ENCODE measurements around the gene SPOCK1. TPM values are rescaled to one million over a fixed set of nuclear protein-coding genes. Genes with fewer than 3 reads are reported as not detected.

Gene SPOCK1
- total and polyA plus RNA-seq, 2 of the 13 experiments (the other 11 are each of a cell fraction or from before 2014, with no cell fraction given), result 0.18 to 0.29 TPM

DNA sequence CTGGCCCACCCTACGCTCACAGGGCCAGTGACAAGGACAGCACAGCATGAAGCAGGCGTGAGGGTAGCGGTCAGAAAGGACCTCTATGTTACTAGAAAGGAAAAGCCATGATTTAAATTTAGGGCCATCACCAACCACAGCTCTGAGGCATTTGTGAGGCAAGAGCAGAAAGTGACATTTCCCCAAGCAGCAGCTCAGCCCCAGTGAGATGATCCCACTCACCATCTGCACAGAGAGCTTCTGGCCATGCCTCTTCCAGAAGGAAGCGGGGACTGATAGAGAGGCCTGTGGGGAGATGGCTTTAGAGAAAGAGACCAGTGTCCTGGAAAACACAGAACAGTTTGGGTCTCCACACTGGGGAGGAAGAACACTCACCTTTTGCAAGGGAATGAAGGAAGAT, 413.9 kb downstream of the SPOCK1 start (continued):
- TF ChIP-seq, protein P1, sequence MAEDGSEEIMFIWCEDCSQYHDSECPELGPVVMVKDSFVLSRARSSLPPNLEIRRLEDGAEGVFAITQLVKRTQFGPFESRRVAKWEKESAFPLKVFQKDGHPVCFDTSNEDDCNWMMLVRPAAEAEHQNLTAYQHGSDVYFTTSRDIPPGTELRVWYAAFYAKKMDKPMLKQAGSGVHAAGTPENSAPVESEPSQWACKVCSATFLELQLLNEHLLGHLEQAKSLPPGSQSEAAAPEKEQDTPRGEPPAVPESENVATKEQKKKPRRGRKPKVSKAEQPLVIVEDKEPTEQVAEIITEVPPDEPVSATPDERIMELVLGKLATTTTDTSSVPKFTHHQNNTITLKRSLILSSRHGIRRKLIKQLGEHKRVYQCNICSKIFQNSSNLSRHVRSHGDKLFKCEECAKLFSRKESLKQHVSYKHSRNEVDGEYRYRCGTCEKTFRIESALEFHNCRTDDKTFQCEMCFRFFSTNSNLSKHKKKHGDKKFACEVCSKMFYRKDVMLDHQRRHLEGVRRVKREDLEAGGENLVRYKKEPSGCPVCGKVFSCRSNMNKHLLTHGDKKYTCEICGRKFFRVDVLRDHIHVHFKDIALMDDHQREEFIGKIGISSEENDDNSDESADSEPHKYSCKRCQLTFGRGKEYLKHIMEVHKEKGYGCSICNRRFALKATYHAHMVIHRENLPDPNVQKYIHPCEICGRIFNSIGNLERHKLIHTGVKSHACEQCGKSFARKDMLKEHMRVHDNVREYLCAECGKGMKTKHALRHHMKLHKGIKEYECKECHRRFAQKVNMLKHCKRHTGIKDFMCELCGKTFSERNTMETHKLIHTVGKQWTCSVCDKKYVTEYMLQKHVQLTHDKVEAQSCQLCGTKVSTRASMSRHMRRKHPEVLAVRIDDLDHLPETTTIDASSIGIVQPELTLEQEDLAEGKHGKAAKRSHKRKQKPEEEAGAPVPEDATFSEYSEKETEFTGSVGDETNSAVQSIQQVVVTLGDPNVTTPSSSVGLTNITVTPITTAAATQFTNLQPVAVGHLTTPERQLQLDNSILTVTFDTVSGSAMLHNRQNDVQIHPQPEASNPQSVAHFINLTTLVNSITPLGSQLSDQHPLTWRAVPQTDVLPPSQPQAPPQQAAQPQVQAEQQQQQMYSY (CRISPR knock-in tag; IDR thresholded peaks at IDR 0.05), result no peak
- no peak for TF ChIP-seq ATM (IDR thresholded peaks at IDR 0.05; ENCODE audit: borderline replicate concordance)

DNA sequence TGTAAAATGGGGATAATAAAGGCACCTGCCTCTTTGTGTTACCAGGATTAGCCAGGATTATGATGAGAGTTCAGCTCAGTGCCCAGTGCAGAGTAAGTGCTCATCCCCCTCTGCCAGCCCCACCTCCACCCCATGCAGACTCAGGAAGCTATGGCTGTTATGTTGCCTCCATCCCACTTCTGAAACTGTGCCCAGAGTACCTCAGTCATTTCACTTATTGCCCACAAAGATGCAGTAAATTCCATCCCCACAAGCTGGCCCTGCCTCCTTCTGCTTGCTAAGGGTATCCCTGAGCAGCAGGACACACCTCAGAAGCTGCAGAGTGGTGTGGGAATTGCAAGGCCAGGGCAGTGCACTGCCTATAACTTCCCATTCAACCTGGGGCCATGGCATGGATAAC, 415.1 kb downstream of the SPOCK1 start:
- ChIA-PET CTCF (ENCODE audit: low intra/inter-chr PET ratio, low total read pairs) (no interaction called here), POLR2A (no interaction called here)
- no peaks in the 10 kb centered on the region for H3K9me3 ChIP-seq (ENCODE audit: low read length)
- intact Hi-C loops (cut with micrococcal nuclease; ENCODE audit: unreplicated experiment) (no loop called here), in situ Hi-C loops (cut with HindIII; ENCODE audit: extremely low pct_ligation_motif_present, low pct_unique_long_range_greater_than_20kb) (no loop called here)
- no peak overlapping the region for H3K4me2 ChIP-seq (ENCODE audit: low read depth, low read length)
- no peak for DNase-seq (ENCODE audit: low spot score)
- no peaks in the 10 kb centered on the region for H3K36me3 ChIP-seq (replicated peaks in 1 of 2; ENCODE audit: control insufficient read depth in 1 of 2, insufficient read depth in 2 of 2, low read length in 2 of 2)
- H2AFZ ChIP-seq (ENCODE audit: low read length), result no peak overlapping the region
- H4K20me1 ChIP-seq (ENCODE audit: insufficient read depth, low read length), result no peaks in the 10 kb centered on the region
- no peak overlapping the region for H3K4me3 ChIP-seq (replicated peaks in 1 of 3; ENCODE audit: insufficient read depth in 1 of 3, low read depth in 2 of 3, low read length in 3 of 3)
- no peaks in the 10 kb centered on the region for H3K27me3 ChIP-seq (ENCODE audit: control insufficient read depth in 1 of 2, insufficient read depth in 2 of 2, low read length in 2 of 2)
- TF ChIP-seq ZNF839 (CRISPR knock-in tag; IDR thresholded peaks at IDR 0.05; ENCODE audit: borderline replicate concordance) (no peak), SP4 (CRISPR knock-in tag; IDR thresholded peaks at IDR 0.05) (no peak), MLLT10 (CRISPR knock-in tag; IDR thresholded peaks at IDR 0.05) (no peak), ZNF547 (CRISPR knock-in tag; IDR thresholded peaks at IDR 0.05) (no peak)
- TF ChIP-seq, protein P2, sequence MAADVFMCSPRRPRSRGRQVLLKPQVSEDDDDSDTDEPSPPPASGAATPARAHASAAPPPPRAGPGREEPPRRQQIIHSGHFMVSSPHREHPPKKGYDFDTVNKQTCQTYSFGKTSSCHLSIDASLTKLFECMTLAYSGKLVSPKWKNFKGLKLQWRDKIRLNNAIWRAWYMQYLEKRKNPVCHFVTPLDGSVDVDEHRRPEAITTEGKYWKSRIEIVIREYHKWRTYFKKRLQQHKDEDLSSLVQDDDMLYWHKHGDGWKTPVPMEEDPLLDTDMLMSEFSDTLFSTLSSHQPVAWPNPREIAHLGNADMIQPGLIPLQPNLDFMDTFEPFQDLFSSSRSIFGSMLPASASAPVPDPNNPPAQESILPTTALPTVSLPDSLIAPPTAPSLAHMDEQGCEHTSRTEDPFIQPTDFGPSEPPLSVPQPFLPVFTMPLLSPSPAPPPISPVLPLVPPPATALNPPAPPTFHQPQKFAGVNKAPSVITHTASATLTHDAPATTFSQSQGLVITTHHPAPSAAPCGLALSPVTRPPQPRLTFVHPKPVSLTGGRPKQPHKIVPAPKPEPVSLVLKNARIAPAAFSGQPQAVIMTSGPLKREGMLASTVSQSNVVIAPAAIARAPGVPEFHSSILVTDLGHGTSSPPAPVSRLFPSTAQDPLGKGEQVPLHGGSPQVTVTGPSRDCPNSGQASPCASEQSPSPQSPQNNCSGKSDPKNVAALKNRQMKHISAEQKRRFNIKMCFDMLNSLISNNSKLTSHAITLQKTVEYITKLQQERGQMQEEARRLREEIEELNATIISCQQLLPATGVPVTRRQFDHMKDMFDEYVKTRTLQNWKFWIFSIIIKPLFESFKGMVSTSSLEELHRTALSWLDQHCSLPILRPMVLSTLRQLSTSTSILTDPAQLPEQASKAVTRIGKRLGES (CRISPR knock-in tag; IDR thresholded peaks at IDR 0.05; ENCODE audit: borderline replicate concordance), result no peak
- TF ChIP-seq, protein P3, sequence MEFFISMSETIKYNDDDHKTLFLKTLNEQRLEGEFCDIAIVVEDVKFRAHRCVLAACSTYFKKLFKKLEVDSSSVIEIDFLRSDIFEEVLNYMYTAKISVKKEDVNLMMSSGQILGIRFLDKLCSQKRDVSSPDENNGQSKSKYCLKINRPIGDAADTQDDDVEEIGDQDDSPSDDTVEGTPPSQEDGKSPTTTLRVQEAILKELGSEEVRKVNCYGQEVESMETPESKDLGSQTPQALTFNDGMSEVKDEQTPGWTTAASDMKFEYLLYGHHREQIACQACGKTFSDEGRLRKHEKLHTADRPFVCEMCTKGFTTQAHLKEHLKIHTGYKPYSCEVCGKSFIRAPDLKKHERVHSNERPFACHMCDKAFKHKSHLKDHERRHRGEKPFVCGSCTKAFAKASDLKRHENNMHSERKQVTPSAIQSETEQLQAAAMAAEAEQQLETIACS (CRISPR knock-in tag; IDR thresholded peaks at IDR 0.05), result no peak
- no peak overlapping the region for H3K27ac ChIP-seq (ENCODE audit: extremely low read length, insufficient read depth, low read length)
- H3K79me2 ChIP-seq (ENCODE audit: insufficient read depth, low read length), result no peaks in the 10 kb centered on the region
- H3K4me1 ChIP-seq (ENCODE audit: insufficient read depth, low read length), result no peaks in the 10 kb centered on the region
- H3K9ac ChIP-seq (ENCODE audit: insufficient read depth, low read depth, low read length), result no peak overlapping the region
- BruUV-seq (replicated peaks), result no TSS peak
- no peak for ATAC-seq
- FAIRE-seq, result no peak
